ENCODE data around the gene NUCB2. TPM values are rescaled to one million over a fixed set of nuclear protein-coding genes. Genes with fewer than 3 reads are reported as not detected.

Gene NUCB2
- total and polyA plus RNA-seq, 10 of the 15 experiments (the other 5 are each of a cell fraction or from before 2014, with no cell fraction given): 16.0 to 74.1 (median 52.1) TPM

DNA sequence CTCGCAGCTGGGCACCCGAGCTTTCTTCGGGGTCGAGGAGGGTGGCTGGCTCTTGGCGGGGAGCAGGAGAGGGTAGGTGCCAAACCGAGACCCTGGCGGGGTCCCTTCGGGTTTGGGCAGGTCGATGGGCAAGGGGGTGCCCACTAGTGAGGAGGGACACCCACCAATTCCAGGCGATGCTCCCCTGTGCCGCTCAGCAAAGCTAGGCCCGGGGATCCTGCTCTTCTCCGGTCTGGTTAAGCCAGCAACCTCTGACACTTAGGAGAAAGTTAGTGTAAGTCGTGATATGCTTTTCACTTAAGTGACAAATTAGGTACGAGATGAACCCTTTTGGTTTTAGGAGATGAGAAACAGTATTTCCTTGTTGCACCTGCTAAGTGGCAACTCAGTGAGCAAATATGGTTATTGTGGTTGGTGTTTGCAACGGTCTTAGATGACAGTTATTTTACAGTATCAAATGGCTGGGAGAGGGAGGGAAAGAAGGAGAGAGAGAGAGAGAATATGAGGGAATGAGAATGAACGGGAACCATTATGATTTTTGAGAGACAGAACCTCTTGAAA is 565 bp downstream of the NUCB2 start:
- intact Hi-C loops (cut with micrococcal nuclease; ENCODE audit: unreplicated experiment) (no loop called here), in situ Hi-C loops (cut with MboI) (no loop called here)
- ATAC-seq (peak; percentile 42), FAIRE-seq (peak; percentile 66), DNase-seq (ENCODE audit: low read depth, low spot score) (no peak)
- Histone ChIP-seq H3K4me2 (ENCODE audit: control insufficient read depth, insufficient read depth) (peak overlapping the region; percentile 90), H4K20me1 (ENCODE audit: control insufficient read depth, insufficient read depth) (no peaks in the 10 kb centered on the region), H3K9me3 (replicated peaks; ENCODE audit: control insufficient read depth, insufficient read depth, low read length) (no peaks in the 10 kb centered on the region), H3K4me1 (ENCODE audit: control insufficient read depth, insufficient read depth, low read length) (peaks cover 9% of the 10 kb centered on the region), H3K27me3 (replicated peaks in 1 of 2; ENCODE audit: control insufficient read depth in 2 of 2, insufficient read depth in 2 of 2, low read length in 1 of 2) (peaks cover 0 to 2% of the 10 kb centered on the region in 2 experiments; a peak in 2 of 4 replicates), H3K4me3 (peak overlapping the region; percentile 82), H3K9ac (ENCODE audit: control insufficient read depth, insufficient read depth, low read length) (peak overlapping the region; percentile 92), H3K36me3 (ENCODE audit: control insufficient read depth in 2 of 2, insufficient read depth in 2 of 2, low read length in 1 of 2) (no peaks in the 10 kb centered on the region), H3K79me2 (ENCODE audit: control insufficient read depth, insufficient read depth, low read length) (peaks cover 3% of the 10 kb centered on the region), H3K27ac (ENCODE audit: control insufficient read depth, insufficient read depth) (peak overlapping the region; percentile 93), H2AFZ (ENCODE audit: control insufficient read depth, low read depth, low read length) (peak overlapping the region; percentile 98)
- RAD21 ChIA-PET (ENCODE audit: unreplicated experiment): interaction anchor here (1.6 to 1.9 kb wide), 2 partner anchors 19 to 68 kb away, joined by 4 to 9 read pairs; no protein-coding TSS in a partner anchor
- BruUV-seq (replicated peaks): TSS peak; percentile 62
- SMC1A ChIA-PET (ENCODE audit: uncharacterized antibody, unreplicated experiment): interaction anchor here (0.9 to 3.2 kb wide), 7 partner anchors 9 to 47 kb away, joined by 3 to 10 read pairs (median 3); no protein-coding TSS in a partner anchor
- CTCF ChIA-PET: interaction anchor here (0.9 to 2.1 kb wide), 3 partner anchors 13 to 47 kb away, joined by 3 to 7 read pairs (median 3); no protein-coding TSS in a partner anchor
- WGBS (ENCODE audit: insufficient coverage, insufficient replicate concordance, low lambda C conversion rate, missing lambda C conversion rate): 2% methylated on average over 17 of the region's 17 CpGs
- POLR2A ChIA-PET: interaction anchor here (0.5 to 1.9 kb wide), 6 partner anchors 8 to 69 kb away, joined by 3 to 8 read pairs (median 4); partner anchors contain the start of gene PIK3C2A
- TF ChIP-seq ASH2L (IDR thresholded peaks at IDR 0.05; ENCODE audit: borderline replicate concordance, low read depth) (no peak), CBFB (IDR thresholded peaks at IDR 0.05; ENCODE audit: low read depth) (peak; percentile 72; the same call in 1 of the 2 replicates), MEF2B (IDR thresholded peaks at IDR 0.05; ENCODE audit: partially characterized antibody, poor library complexity, severe bottlenecking) (peak; percentile 3), ZNF207 (IDR thresholded peaks at IDR 0.05; ENCODE audit: borderline replicate concordance) (0 out of 2 replicates have a peak, but pooled peaks have one; percentile 34), ZNF24 (IDR thresholded peaks at IDR 0.05) (no peak), RBBP5 (conservative IDR thresholded peaks at IDR 0.05) (no peak), POU2F2 (IDR thresholded peaks at IDR 0.05; ENCODE audit: borderline replicate concordance, low read depth, low read length) (no peak), ZNF274 (IDR thresholded peaks at IDR 0.05; ENCODE audit: insufficient read depth, insufficient read length) (no peak), TCF7 (IDR thresholded peaks at IDR 0.05; ENCODE audit: borderline replicate concordance) (no peak), HDGF (IDR thresholded peaks at IDR 0.05) (0 out of 2 replicates have a peak, but pooled peaks have one; percentile 34), IKZF1 (conservative IDR thresholded peaks at IDR 0.05) (no peak), HDAC2 (IDR thresholded peaks at IDR 0.05) (no peak), IRF4 (IDR thresholded peaks at IDR 0.05; ENCODE audit: low read depth, low read length) (no peak), IKZF2 (IDR thresholded peaks at IDR 0.05) (peak in 1 of 2 experiments; percentile 33; a peak in 1 of 4 replicates)
- TF ChIP-seq, protein P1, sequence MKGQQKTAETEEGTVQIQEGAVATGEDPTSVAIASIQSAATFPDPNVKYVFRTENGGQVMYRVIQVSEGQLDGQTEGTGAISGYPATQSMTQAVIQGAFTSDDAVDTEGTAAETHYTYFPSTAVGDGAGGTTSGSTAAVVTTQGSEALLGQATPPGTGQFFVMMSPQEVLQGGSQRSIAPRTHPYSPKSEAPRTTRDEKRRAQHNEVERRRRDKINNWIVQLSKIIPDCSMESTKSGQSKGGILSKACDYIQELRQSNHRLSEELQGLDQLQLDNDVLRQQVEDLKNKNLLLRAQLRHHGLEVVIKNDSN (IDR thresholded peaks at IDR 0.05; ENCODE audit: borderline replicate concordance, extremely low read length, insufficient read depth, low read depth, low read length): no peak
- TF ChIP-seq, protein P2, sequence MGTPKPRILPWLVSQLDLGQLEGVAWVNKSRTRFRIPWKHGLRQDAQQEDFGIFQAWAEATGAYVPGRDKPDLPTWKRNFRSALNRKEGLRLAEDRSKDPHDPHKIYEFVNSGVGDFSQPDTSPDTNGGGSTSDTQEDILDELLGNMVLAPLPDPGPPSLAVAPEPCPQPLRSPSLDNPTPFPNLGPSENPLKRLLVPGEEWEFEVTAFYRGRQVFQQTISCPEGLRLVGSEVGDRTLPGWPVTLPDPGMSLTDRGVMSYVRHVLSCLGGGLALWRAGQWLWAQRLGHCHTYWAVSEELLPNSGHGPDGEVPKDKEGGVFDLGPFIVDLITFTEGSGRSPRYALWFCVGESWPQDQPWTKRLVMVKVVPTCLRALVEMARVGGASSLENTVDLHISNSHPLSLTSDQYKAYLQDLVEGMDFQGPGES (IDR thresholded peaks at IDR 0.05): no peak
- TF ChIP-seq, protein P3, sequence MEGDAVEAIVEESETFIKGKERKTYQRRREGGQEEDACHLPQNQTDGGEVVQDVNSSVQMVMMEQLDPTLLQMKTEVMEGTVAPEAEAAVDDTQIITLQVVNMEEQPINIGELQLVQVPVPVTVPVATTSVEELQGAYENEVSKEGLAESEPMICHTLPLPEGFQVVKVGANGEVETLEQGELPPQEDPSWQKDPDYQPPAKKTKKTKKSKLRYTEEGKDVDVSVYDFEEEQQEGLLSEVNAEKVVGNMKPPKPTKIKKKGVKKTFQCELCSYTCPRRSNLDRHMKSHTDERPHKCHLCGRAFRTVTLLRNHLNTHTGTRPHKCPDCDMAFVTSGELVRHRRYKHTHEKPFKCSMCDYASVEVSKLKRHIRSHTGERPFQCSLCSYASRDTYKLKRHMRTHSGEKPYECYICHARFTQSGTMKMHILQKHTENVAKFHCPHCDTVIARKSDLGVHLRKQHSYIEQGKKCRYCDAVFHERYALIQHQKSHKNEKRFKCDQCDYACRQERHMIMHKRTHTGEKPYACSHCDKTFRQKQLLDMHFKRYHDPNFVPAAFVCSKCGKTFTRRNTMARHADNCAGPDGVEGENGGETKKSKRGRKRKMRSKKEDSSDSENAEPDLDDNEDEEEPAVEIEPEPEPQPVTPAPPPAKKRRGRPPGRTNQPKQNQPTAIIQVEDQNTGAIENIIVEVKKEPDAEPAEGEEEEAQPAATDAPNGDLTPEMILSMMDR (IDR thresholded peaks at IDR 0.05 in 2 of 3, conservative IDR thresholded peaks at IDR 0.05 in 1 of 3; ENCODE audit: control insufficient read depth in 2 of 3, extremely low read depth in 1 of 3, insufficient read depth in 1 of 3, low read depth in 3 of 3, low read length in 3 of 3): no peak
- TF ChIP-seq, protein P4, sequence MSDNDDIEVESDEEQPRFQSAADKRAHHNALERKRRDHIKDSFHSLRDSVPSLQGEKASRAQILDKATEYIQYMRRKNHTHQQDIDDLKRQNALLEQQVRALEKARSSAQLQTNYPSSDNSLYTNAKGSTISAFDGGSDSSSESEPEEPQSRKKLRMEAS (IDR thresholded peaks at IDR 0.05; ENCODE audit: low read depth, low read length): no peak

Data from GM12878 (cell line).